HG02678 (cell line): ENCODE data around the gene XPC.
A peak's percentile ranks its signal among the peaks of the same experiment; 100 is the strongest.
"Not testable (repeated sequence)": the region's sequence is repeated elsewhere in the genome, so short reads cannot be mapped to it uniquely, and the experiment has no call there.

Source experiments
- ATAC-seq: cut with Tn5 transposase; IDR thresholded peaks from one replicate; pipeline ENCODE4 v1.9.1; 2021; ENCODE audit warnings: mild to moderate bottlenecking, moderate library complexity; ENCODE audit not compliant: unreplicated experiment

The XPC gene

GRCh38 chr3:14178247-14179113, at the start of gene XPC, which contains the start of gene LSM3:
Gene XPC (minus strand): TSS chr3:14178601. CDS start chr3:14178568, 33 bp downstream.
Gene LSM3 (plus strand): TSS chr3:14178817. CDS start chr3:14178861, 44 bp downstream.
- peak; percentile 92 for ATAC-seq

DNA sequence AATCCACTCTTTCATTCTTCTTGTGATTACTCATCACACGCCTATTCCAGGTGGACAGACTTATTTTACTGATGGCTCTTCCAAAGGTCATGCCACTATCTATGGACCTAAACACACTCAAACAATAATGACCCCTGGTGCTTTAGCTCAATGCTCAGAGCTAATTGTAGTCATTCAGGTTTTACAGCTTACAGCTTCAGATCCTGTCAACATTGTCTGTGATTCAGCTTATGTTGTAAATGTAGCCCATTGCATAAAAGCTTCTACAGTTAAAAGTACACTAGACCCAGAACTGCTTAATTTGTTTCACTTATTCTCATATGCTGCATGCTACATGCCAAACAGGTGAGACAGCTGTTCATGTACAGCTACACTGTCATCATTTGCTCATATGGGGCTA, 49.5 kb upstream of the XPC start:
- no peak for ATAC-seq

- not testable (repeated sequence) for ATAC-seq
Observed at GRCh38 chr3:14226351-14226750, 48.0 kb upstream of the XPC start.

GRCh38 chr3:14225421-14225820, 47.0 kb upstream of the XPC start:
- no peak for ATAC-seq

GRCh38 chr3:14224895-14225294, 46.5 kb upstream of the XPC start:
- ATAC-seq = no peak

DNA sequence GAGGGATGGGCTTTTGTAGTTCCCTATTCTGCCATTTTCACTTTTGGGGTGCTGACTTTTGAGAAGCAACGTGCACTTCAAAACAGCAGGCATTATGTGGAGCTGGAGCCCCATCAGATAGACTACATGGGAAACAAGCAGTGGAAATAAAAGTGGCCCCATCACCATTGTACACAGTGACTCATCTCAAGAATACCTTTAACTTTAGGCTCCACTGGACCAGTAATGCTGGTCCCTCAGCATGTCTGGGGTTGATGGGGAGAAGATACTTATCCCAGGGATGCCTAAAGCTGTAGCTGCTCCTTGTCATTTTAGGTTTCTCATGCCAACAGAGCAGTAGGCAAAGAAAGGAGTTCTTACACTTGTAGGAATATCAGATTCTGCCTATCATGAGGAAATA, 45.2 kb upstream of the XPC start:
- no peak for ATAC-seq

DNA sequence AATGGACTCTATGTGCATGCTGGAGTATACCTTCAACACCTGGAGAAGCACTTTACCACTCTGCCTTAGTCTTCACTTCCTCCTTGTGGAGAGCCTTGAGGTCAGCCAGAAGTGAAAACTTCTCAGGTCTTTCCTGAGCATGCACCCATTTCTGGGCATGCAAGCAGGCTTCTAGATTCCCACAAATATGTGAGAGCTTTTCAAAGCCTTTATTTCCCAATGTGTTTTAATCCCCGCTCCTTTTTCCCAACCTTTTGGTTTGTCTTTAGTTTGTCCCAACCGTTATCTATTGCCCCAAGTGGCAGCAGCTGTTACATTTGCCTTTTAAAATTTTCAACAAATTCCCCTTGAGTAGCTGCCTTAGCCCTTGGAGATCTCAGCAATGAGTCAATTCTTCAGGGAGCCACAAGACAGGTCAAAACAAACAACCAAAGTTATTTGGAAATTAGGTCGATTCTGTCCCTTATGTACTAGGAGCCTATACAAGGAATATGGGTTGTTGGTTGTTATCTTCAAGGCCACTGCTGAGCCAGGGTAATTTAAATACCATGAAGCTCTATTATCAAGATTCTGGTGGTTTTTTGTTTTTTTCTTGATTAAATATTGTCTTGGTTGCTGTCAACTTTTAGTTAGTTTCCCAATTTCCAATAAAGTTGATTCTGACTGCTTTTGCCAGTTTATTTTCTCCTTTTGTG, 44.6 kb upstream of the XPC start:
- ATAC-seq = no peak

GRCh38 chr3:14222457-14222856, 44.1 kb upstream of the XPC start:
- no peak for ATAC-seq

DNA sequence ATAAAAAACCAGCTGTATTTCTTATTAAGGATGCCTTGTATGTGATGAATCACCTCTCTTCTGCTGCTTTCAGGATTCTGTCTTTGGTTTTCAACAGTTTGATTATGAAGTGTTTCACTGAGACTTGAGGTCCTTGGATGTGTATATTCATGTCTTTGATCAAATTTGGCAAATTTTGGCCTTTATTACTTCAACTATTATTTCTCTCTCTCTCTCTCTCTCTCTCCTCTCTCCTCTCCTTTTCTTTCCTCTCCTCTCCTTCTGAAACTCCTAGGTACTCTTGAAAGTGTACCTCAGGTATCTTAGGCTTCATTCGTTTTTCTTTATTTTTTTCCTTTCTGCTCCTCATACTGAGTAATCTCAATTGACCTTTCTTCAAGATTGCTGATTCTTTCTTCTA, 43.5 kb upstream of the XPC start:
- ATAC-seq = no peak

GRCh38 chr3:14220933-14221332, 42.5 kb upstream of the XPC start:
- no peak for ATAC-seq

GRCh38 chr3:14218355-14218754, 40.0 kb upstream of the XPC start:
- ATAC-seq = no peak

DNA sequence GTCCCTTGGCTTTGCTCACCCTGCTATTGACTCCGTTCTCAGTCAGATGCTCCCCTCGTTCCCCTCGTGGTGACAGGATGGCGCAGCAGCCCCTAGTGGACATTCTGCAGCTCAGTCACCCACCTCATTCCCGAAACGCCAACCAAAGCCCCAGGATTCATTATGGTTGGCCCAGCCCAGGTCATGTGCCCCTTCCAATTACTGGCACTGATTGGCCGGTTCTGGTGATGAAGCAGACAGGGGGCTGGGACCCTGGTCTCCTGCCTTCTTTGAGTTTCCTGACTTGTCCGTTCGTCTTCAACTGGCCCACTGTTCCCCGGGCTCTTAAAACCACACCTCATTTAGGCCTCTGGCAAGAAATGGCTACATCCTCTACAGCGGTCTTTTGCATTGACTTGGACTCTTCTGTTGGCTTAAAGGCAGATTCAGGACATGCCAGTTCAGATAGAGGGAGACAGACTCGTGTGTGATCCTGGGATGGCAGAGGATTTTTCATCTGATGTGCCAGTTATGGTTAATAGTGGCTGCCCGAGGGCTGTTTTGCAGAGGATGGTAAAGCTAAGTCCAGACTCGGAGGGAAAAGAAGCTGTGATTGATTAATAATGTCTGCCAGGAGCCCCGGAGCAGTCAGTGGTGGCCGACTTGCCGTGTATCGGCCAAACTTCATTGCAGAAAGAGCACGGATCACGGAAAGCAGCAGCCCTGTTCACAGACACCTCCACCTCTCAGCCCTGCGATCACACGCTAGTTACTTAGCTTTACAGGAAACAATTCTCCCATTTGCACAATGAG, 38.1 kb upstream of the XPC start:
- no peak for ATAC-seq

DNA sequence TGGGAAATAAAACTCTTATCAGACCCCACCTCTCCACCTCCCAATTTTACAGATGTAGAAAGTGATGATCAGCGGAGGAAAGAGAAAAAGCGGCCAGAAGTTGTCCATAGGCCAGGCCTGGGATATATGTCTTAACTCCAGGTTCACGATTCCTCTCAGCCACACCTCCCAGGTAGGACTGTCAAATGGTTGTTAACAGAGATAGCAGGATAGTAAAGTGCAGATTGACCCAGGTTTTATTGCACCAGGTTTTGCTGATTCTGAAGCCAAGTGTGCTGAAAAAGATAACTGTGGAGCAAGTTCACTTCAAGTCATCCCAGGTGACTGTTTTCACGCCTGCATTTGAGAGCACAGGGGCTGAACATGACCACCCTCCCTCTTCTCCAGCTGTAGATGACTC, 36.4 kb upstream of the XPC start:
- ATAC-seq = no peak

DNA sequence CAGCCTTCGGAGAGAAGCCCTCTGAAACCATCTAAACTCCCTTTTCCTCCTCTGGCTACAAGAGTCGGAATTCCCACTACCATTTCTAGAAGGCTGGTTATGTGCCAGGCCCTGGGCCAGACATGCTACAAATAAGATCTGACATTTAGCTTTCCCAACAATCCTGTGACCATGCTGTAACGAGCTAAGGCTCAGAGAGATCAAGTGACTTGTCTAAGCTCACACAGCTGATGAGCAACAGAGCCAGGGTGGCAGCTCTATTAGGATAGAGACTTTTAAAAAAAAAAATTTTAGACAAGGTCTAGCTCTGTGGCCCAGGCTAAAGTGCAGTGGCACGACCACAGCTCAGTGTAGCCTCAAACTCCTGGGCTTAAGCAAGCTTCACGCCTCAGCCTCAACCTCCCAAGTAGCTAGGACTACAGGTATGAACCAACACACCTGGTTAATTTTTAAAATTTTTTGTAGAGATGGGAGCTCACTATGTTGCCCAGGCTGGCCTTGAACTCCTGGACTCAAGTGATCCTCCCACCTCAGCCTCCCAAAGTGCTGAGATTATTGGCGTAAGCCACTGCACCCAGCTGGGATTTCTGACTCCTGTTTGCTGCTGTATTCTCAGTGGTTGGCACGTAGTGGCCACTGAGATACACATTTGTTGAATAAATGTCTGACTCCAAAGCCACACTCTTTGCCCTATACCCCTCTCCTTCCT, 34.8 kb upstream of the XPC start:
- no peak for ATAC-seq

DNA sequence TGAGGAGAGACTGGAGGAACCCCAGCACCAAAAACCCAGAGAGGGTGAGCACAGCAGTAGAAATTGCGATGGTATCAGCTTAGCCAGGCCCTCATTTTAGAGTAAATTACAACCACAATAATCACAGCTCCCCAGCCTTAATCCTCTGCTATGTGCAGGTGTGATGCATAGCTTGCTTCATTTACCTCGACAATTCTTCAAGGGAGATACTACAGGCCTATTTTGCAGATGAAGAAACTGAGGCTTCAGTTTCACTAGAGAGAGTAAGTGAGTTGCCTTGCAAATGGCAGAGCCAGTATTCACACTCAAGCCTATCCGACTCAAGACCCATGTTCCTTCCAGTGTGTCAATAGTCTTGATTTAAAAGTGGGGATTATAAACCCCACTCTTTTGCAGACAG, 33.6 kb upstream of the XPC start:
- no peak for ATAC-seq

GRCh38 chr3:14211621-14212020, 33.2 kb upstream of the XPC start:
- no peak for ATAC-seq

GRCh38 chr3:14210843-14211594, 32.6 kb upstream of the XPC start:
- no peak for ATAC-seq

- ATAC-seq = no peak
Observed at GRCh38 chr3:14210290-14210688, 31.9 kb upstream of the XPC start.

DNA sequence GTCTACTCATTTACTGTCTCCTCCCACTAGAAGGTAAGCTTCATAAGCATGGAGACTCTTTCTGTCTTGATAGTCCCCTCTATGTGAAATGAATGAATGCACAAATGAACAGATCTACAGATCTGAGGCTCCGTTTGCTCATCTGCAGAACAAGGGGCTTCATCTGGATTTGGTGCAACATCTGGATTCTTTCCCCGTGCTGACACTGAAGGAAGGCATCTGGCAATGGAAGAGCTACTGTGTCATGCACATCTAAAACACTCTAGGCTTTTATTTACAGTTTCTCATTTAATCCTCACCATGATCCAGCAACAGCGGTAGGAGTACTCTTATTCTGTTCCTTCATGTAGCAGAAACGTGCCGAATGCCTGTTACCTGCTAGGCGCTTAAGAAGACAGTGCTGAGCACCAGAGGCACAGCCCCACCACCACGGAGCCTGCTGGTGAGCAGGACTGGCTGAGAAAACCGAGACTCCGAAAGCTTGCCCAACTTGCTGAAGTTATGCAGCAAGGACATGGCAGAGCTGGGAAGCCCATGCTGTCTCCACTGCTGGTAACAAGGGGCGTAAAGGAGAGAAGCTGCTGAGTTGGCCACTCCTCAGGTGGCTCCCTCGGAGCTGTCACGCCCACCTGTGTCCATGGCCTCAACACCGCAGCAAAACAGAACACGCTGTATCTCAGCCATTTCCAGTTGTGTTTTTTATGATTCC, 31.3 kb upstream of the XPC start:
- ATAC-seq = no peak
